Ishikawa (cell line): ENCODE data around the gene MIAT.

Experiments used
- CEBPB ChIP-seq: IDR thresholded peaks from 2 replicates; pipeline ENCODE4 v1.6.1; 2012
- CREB1 ChIP-seq: IDR thresholded peaks from 2 replicates; pipeline ENCODE4 v1.6.1; 2012; ENCODE audit warnings: low read depth
- EGR1 ChIP-seq: IDR thresholded peaks from 2 replicates; pipeline ENCODE4 v1.6.1; 2012
- EP300 ChIP-seq: IDR thresholded peaks from 2 replicates; pipeline ENCODE4 v1.6.1; 2012; ENCODE audit warnings: borderline replicate concordance
- FOXM1 ChIP-seq: IDR thresholded peaks from 2 replicates; pipeline ENCODE4 v1.6.1; 2012; ENCODE audit warnings: low read depth, borderline replicate concordance
- NFIC ChIP-seq: IDR thresholded peaks from 2 replicates; pipeline ENCODE4 v1.6.1; 2012
- RAD21 ChIP-seq: IDR thresholded peaks from 2 replicates; pipeline ENCODE4 v1.6.1; 2012; ENCODE audit warnings: low read depth
- TAF1 ChIP-seq: IDR thresholded peaks from 2 replicates; pipeline ENCODE4 v1.6.1; 2012; ENCODE audit warnings: low read depth, mild to moderate bottlenecking
- TCF12 ChIP-seq: IDR thresholded peaks from 2 replicates; pipeline ENCODE4 v1.6.1; 2012; ENCODE audit warnings: low read depth
- TEAD4 ChIP-seq: IDR thresholded peaks from 2 replicates; pipeline ENCODE4 v1.6.1; 2012
- USF1 ChIP-seq: IDR thresholded peaks from 2 replicates; pipeline ENCODE4 v1.6.1; 2012
- YY1 ChIP-seq: IDR thresholded peaks from 2 replicates; pipeline ENCODE4 v1.6.1; 2012; ENCODE audit warnings: low read depth
- ZBTB7A ChIP-seq: IDR thresholded peaks from 2 replicates; pipeline ENCODE4 v1.6.1; 2012; ENCODE audit warnings: low read depth
- TF ChIP-seq, protein P1 (sequence below): IDR thresholded peaks from 2 replicates; pipeline ENCODE4 v1.6.1; 2012; ENCODE audit warnings: low read depth, mild to moderate bottlenecking
- TF ChIP-seq, protein P2 (sequence below): IDR thresholded peaks from 2 replicates; pipeline ENCODE4 v1.6.1; 2012

The MIAT gene

DNA sequence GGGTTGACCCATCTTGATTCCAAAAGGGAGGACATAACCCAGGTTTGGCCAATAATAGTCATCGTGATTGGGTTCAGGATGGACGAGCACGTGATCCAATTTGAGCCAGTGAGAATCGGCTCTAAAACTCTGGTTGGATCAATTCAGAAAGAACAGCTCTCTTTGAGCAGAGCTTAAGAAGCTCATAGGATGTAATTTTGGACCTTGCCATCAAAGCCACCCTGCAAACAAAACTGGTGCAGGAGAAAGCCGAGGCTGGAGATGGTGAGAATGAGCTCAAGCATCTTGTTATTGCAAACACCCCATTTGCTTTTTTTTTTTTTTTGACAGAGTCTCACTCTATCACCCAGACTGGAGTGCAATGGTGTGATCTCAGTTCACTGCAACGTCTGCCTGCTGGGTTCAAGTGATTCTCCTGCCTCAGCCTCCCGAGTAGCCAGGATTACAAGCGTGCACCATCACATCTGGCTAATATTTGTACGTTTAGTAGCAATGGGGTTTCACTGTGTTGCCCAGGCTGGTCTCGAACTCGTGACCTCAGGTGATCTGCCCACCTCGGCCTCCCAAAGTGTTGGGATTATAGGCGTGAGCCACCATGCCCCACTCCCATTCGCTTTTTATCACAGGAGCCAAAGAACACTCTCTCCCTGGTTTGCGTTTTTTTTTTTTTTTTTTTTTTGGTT lies 13.8 kb upstream of the MIAT start:
- TF ChIP-seq CEBPB (no peak), NFIC (no peak), USF1 (no peak), EP300 (no peak), RAD21 (no peak), ZBTB7A (no peak), TEAD4 (no peak), CREB1 (no peak), EGR1 (no peak), TAF1 (no peak), YY1 (no peak), FOXM1 (no peak), TCF12 (no peak)
- TF ChIP-seq, protein P1, sequence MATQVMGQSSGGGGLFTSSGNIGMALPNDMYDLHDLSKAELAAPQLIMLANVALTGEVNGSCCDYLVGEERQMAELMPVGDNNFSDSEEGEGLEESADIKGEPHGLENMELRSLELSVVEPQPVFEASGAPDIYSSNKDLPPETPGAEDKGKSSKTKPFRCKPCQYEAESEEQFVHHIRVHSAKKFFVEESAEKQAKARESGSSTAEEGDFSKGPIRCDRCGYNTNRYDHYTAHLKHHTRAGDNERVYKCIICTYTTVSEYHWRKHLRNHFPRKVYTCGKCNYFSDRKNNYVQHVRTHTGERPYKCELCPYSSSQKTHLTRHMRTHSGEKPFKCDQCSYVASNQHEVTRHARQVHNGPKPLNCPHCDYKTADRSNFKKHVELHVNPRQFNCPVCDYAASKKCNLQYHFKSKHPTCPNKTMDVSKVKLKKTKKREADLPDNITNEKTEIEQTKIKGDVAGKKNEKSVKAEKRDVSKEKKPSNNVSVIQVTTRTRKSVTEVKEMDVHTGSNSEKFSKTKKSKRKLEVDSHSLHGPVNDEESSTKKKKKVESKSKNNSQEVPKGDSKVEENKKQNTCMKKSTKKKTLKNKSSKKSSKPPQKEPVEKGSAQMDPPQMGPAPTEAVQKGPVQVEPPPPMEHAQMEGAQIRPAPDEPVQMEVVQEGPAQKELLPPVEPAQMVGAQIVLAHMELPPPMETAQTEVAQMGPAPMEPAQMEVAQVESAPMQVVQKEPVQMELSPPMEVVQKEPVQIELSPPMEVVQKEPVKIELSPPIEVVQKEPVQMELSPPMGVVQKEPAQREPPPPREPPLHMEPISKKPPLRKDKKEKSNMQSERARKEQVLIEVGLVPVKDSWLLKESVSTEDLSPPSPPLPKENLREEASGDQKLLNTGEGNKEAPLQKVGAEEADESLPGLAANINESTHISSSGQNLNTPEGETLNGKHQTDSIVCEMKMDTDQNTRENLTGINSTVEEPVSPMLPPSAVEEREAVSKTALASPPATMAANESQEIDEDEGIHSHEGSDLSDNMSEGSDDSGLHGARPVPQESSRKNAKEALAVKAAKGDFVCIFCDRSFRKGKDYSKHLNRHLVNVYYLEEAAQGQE: no peak
- TF ChIP-seq, protein P2, sequence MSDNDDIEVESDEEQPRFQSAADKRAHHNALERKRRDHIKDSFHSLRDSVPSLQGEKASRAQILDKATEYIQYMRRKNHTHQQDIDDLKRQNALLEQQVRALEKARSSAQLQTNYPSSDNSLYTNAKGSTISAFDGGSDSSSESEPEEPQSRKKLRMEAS: no peak

DNA sequence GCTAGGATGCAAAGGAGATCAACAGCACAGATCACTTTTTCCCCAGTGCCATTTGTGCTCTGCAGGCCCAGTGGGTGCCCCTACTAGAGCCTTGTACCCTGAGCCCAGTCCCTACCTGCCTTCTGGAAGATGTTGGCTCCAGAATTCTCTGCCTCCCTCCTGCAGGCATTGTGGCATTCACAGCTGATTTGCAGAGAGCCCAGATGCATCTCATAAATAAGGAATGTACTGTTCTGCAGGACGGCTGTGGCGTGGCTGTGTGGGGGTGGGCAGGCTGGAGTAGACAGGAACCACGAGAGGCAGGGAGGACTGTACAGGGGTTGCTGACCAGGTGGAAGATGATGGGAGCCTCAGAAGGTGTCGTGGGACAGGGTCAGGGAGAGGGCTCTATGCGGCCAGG lies 11.2 kb upstream of the MIAT start:
- TF ChIP-seq RAD21: no peak
- TF ChIP-seq EP300: no peak
- no peak for TF ChIP-seq FOXM1
- no peak for TF ChIP-seq CEBPB
- no peak for TF ChIP-seq NFIC
- TF ChIP-seq TCF12: no peak
- TF ChIP-seq, protein P2: no peak
- TF ChIP-seq EGR1: no peak
- no peak for TF ChIP-seq TEAD4
- TF ChIP-seq USF1: no peak
- TF ChIP-seq ZBTB7A: no peak
- TF ChIP-seq TAF1: no peak
- TF ChIP-seq YY1: no peak
- TF ChIP-seq CREB1: no peak
- TF ChIP-seq, protein P1: no peak

GRCh38 chr22:26648011-26648497 lies 9.3 kb upstream of the MIAT start:
- TF ChIP-seq, protein P1: no peak
- TF ChIP-seq TEAD4 (no peak), FOXM1 (no peak), YY1 (no peak), EP300 (no peak), USF1 (no peak)
